NCI-H1417 treated with DMSO at 0.1 percent for 48 hours (cell line): ENCODE data around the gene PARL.

Experiments used
- DNase-seq: peaks from one replicate; lab custom pipeline; 2025; lab: John Stamatoyannopoulos, UW

The PARL gene

DNA sequence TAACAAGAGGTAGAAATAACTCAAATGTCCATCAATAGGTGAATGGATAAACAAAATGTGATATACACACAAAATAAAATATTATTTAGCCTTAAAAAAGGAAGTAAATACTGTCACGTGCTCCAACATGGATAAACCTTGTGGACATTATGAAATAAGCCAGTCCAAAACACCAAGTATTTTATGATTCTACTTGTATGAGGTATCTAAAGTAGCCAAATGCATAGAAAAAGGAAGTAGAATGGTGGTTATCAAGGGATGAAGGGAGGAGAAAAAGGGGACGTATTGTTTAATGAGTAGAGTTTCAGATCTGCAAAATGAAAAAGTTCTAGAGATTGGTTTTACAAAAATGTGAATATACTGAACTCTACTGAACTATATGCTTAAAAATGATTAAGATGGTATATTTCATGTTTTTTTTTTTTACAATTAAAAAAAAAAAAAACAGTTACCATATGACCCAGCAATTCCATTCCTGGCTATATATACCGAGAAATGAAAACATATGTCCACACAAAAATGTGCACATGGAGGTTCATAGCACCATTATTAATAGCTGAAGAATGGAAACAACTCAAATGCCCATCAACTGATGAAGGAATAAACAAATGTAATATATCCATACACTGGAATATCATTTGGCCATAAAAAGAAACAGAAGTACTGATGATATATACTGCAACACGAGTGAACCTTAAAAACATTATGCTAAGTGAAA lies 30.2 kb downstream of the PARL start:
- no peak for DNase-seq

DNA sequence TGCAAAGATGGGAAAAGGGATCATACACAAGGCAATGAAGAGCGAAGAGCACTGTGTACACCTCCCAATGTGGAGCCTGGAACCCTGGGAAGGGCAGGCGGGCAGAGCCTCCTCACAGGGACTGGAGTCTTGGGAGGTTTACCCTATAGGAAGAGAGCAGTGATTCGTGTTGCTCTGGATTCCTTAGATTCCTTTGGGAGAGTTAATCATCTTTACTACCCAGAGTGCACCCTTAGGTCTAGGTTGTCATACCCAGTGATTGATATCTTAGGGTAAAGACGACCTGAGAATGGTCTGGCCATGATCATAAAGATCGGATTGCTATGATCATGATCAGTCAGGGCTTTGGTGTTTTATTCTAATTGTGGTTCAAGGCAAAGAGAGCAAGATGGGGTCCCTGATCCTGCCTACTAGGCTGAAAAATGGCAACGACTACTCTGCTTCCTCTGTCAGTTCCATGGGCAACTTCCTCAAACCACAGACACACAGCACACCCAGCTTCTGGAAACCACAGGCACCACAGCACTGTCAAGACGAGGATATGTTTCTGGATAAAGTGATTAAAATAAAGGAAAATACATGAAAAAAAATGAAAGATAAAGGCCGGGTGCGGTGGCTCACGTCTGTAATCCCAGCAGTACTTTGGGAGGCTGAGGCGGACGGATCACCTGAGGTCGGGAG lies 38.9 kb downstream of the PARL start:
- no peak for DNase-seq

- no peak for DNase-seq
Observed at GRCh38 chr3:183845090-183845489, 39.6 kb downstream of the PARL start.

GRCh38 chr3:183844606-183845005 lies 40.1 kb downstream of the PARL start:
- no peak for DNase-seq

- DNase-seq = no peak
Observed at GRCh38 chr3:183839751-183840150, 44.9 kb downstream of the PARL start.

GRCh38 chr3:183837894-183838293 lies 46.8 kb downstream of the PARL start:
- DNase-seq = no peak

DNA sequence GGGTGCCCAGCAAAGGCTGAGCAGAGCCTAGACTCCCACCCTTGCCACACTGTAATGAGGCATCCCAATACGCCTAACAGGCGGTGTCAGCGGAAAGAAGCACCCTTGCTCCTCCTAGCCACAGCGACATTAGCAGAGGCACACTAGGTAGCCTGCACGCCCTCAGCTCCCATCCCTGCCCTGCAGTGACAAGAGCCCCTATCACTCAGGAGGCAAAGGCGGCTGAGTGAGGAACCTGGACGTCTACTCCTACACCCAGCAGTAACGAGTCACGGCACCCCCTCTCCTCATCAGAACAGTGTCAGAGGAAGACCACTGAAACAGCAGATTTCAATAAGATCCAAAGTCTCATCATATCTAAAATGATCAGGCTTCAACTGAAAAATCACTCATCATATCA lies 47.3 kb downstream of the PARL start:
- DNase-seq = no peak

- no peak for DNase-seq
Observed at GRCh38 chr3:183833516-183833915, 51.2 kb downstream of the PARL start.

- no peak for DNase-seq
Observed at GRCh38 chr3:183830187-183830586, 54.5 kb downstream of the PARL start.

DNA sequence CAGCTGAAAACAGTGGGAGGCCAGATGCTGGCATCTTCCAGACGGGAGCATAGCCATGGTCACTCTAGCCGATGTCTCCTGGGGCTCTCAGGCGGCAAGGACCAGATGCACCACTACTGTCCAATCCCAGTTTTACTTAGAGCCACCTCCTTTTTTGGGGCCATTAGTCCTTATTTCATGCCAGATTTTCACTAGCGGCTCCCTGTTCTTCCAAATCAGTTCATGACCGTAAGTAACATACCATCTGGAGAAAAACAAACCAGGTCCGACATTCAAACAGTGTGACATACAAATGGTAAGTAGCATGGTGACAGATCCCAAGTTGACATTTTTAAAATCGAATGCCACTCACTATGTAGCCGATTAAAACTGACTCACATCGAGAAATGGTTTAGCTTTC lies 55.2 kb downstream of the PARL start:
- no peak for DNase-seq

- no peak for DNase-seq
Observed at GRCh38 chr3:183828538-183828870, 56.2 kb downstream of the PARL start.

- no peak for DNase-seq
Observed at GRCh38 chr3:183827809-183828537, 56.7 kb downstream of the PARL start.

GRCh38 chr3:183826448-183827250 lies 58.0 kb downstream of the PARL start:
- DNase-seq = no peak

DNA sequence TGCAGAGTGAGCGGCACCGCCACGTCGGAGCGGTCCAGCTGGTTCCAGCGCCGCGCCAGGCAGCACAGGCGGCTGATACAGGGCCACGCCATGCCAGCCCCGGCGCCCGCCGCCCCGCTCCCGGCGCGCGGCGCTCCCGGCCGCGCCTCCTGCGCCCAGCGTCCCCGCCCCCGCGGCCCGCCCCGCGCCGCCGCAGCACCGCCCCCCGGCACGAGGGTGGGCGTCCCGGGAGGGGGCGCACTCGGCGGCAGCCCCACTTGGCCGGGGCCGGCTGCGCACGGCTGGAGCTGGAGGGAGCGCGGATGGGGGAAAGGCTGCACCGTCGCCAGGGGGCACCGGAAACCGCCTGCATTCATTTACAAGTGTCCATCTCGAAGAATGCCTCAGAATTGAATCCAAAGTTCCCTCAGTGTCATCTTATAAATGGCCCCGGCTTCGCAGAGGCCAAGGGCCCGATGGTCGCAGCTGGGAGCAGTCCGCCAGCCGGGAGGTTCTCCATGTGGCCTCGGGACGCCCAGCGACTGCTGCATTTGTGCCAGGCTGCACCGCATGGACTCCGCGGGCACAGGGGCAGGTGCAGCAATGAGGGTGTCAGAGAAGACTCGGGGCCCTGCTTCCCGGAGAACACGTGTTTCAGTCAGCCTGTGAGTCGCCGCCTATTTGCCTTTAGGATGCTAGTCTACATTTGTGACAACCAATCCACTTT lies 59.1 kb downstream of the PARL start, which contains the start of gene MAP6D1:
MAP6D1 (minus strand) TSS at position 122 of the 706 bp plus-strand sequence; CDS start at position 92, 30 bp downstream.
- DNase-seq = no peak

DNA sequence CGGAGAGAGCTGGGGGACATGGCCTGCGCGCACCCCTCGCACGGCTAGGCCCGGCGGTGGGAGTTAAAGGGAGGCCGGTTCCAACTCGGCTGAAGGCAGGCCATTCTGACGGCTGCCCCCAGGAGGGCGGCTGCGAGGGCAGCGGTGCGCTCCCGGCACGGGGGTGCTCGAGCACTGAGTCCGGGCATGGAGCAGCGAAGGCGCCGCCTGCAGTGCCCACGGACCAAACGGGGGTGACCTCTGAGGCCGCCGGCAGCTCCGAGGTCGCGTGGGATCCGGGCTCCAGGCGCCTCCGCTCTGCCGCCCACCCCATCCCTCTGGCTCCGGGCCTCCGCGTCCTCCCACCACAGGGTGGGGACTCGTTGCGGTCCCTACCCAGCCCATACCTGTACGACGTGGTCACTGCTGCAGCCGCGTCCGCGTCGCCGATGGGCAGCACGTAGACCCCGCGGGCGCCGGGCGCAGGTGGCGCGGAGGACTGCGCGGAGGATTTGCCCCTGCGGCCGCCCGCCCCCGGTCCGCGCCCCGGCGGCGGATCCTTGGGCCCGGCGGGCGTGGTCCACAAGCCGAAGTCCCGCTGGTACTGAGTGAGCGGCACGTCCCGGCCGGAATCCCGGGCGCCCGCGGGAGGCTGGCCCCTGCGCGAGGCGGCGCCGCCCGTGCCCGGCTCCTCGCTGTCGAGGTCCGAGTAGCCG lies 59.8 kb downstream of the PARL start:
- no peak for DNase-seq

- no peak for DNase-seq
Observed at GRCh38 chr3:183823963-183824362, 60.7 kb downstream of the PARL start.

DNA sequence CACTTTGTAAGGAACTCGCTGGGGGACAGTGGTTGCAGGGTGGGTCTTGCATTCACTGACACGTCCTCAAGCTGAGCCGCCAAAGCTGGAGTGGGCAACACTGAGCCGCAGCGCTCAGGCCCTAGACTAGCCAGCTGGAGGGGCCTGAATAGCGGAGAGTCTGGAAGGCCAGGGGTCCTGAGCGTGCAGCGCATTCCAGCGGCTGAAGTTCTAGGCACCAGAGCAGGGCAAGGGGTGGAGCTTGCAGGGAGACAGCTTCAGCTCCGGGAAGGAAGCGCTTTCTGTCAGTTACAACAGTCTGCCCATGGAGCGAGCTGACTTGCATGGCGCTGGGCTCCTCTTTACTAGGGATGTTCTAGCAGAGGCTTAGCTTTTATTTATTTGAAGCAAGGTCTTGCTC lies 62.0 kb downstream of the PARL start:
- DNase-seq = no peak

DNA sequence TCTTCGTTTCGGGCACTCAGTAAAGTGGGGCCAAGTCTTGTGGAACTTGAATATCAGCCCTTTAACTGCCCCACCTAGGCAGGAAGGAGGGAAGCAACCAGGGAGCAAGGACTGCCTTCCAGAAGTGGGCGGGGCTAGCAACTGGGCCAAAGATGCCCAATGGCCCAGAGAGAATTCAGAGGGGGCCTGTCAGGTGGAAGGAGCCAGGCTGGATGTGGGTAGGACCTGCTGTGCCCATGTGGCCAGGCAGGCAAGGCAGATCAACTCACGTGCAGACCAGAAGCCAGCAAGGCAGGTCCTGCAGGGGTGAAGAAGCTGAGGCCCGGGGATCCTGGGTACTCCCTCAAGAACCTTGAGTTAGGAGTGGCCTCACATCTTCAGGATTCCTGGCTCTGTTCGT lies 64.8 kb downstream of the PARL start:
- no peak for DNase-seq

DNA sequence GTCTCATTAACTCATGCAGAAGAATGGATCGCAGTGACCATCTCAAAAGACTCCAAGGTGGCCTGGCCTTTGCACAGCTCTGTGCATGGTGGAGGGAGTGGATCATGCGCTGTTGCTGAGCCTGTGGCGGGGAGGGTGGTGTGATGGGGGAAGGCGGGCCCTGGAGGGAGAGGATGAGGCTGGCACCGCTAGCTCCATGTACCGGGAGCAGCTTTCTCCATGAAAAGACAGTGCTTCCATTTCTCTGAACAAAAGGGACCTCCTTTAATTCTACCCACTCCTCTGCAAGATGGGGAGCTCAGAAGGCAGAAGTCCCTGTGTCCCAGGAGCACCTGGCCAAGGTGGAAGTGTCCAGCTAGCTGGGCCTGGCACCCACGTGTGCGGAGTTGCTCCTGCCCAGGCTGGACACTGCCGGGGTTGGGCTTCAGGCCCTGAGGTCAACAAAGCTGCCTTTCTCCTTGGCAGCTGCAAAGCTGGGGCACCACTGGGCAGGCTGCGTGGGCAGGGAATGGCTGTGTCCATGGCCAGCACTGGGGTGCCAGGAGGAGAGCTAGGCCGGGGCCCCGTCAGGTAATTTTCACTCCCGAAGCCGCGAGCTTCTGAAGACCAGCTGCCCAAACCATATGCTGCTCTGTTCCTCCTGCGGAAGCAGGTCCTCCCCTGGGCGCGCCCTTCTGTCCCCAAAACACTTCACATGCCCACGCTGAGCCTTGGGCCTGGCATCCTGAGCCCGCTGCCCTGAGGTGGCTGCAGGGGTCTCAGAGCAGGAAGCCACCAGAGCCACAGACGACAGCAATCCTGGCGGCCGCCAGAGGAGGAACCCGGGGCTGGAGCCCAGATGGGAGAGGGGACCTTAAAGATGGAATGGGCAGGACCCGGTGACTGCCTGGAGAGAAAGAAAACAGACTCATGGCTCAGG lies 65.7 kb downstream of the PARL start:
- no peak for DNase-seq

DNA sequence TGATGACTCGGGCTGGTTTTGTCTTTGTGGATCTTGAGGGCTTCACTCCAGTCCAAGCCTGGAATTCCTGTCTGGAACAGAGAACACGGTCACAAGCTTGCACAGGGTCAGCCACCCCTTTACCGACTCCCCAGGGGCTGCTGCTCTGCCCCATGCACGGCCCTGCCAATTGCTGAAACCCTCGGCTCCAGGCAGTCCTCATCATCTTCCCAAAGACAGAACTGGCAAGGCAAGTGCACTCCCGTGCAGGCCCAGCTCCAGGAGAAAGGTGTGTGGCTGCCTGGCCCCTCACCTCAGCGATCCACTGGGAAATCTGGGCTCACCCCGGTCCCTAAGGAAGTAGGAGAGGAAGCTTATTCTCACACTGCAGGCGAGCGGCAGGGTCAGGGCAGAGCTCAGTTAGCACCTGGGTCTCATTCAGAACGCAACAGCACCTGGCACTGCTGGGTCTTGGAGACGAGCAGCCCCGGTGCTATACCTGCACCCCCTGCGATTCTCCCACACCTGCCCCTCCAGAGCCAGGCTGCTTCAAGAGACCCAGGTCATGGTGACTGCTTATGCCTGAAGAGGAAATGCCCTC lies 66.5 kb downstream of the PARL start:
- DNase-seq = no peak
